SKM-1 (cell line): ENCODE results near the gene CUX1.
"Not testable (repeated sequence)": the region's sequence is repeated elsewhere in the genome, so short reads cannot be mapped to it uniquely, and the experiment has no call there.

ENCODE experiments used
- DNase-seq: peaks from one replicate; lab custom pipeline; 2025; ENCODE audit not compliant: unreplicated experiment; lab: John Stamatoyannopoulos, UW

The CUX1 gene

DNA sequence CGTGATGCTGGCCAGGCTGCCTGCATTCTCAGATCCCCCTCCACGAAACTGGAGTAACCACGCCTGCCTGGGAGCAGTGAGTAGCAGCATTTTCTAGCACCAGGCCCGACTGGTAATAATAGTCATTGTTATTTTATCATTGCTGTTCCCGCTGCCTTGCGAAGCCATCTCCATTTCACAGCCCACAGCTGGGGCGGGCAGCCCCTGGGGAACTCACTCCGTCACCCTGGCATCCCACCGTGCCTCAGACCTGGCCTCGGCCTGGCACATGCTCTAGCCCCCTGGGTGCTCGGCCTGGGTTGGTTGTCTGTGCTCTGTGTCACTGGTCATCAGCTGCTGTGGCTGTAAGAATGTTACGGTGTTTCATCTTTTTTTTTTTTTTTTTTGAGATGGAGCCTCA lies 411.5 kb downstream of the CUX1 start:
- no peak for DNase-seq

DNA sequence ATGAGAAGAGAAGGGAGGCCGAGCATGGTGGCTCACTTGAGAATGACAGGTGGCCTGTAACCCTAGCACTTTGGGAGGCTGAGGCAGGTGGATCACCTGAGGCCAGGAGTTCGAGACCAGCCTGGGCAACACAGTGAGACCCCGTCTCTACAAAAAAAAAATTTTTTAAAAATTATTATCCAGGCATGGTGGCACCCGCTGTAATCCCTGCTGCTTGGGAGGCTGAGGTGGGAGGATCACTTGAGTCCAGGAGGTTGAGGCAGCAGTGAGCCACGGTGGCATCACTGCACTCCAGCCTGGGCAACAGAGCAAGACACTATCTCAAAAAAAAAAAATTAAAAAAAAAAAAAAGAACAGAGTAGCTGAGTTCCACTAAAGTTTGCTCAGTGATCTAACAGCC lies 412.7 kb downstream of the CUX1 start:
- DNase-seq, result not testable (repeated sequence)

DNA sequence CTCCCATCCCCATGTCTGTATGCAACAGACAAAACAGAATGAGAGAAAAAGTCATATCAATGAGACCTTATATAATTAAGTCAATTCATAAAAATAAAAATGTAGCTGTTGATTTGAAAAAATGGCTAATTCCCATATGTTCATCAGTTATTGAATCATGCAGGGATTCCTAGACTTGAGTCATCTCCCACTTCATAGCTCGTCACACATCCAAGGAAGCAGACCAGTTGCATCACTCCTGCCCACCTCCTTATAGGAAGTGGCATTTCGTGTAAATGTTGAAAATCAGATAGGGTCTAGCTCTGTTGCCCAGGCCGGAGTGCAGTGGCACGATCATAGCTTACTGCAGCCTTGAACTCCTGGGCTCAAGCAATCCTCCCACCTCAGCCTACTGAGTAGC lies 413.2 kb downstream of the CUX1 start:
- DNase-seq, result no peak

DNA sequence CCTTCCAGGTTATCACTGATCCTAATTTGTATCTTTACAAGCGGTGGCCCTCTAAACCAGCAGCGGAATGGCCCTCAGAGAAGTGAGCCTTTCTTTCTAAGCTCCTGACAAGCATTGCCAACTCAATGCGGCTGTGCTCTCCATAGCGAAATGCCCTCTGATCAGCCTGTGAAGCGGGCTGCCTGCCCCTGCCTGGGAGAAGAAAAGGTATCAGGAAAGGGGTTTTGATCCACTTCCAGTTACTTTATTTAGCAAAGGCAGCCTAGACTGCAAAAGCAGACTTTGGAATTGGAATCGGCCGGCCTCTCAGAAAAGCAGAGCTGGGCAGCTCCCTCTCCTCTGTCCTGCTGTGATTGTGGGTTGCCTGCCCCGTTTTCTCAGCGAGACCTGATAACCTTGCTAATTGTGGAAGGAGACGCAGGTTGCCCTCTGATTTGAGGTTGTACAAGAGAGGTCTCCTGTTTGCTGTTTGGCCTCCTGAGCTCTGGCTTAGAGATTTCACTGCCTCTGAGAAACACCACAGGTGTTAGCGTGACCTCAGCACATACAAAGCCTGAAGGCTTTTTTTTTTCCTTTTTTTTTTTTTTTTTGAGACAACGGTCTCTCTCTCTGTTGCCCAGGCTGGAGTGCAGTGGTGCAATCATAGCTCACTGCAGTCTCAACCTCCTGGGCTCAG lies 415.3 kb downstream of the CUX1 start:
- no peak for DNase-seq

DNA sequence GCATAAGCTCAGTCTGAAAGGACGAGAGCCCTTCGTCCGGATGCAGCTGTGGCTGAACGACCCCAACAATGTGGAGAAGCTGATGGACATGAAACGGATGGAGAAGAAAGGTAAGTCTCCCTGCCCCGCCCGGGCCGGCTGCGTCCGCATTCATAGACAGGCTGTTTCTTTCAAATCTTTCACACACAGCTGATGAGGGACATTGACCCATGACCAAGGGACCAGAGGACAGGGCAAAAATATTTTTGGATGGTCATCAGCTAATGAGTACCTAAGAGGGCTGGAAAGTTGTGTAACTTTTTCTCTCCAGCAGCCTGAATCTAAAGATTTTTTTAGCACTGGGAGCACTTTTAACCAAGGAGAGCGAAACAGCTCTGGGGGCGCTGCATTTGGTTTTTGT lies 416.7 kb downstream of the CUX1 start:
- no peak for DNase-seq

DNA sequence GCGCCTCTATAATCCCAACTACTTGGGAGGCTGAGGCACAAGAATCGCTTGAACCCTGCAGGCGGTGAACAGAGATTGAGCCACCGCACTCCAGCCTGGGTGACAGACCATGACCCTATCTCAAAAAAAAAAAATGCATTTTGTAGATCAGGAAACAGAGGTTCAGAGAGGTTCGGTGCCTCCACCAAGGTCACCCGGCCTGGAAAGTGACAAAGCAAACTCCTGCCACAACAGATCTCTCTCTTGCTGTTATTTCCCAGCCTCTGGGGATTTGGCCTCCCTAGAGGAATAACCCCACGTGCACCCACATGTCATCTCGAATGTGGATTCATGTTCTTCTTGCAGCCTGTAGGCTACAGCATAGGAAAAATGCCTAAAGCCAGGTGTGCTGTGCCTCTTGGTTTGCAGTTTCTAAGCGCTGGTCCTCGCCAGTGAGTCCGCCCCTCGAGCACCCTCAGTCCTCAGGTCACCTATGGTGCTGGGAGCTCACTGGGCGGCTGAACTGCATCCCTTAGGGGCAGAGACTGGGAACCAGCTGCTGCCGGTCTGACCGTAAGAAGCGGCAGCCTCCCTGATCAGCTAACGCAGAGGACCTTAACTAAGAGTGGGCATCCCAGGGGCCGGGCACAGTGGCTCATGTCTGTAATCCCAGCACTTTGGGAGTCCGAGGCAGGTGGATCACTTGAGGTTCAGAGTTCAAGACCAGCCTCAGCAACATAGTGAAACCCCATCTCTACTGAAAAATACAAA lies 417.6 kb downstream of the CUX1 start:
- no peak for DNase-seq

DNA sequence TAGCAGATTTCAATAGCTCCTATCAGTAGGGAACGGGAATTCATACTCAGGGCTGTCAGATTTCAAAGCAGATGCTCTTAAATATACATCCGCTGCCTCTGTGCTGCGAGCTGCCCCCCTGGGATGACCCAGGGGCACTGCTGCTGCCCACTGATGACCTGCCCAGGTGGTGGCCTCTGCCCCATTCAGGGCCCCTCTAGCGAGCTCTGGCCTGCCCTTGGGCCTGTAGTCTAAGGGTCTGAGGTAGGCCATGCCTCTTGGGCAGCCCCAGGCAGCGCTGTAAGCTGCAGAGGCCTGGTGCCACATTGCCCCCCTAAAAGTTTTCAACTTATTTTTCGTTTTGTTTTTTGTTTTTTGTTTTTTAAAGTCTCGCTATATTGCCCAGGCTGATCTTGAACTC lies 418.7 kb downstream of the CUX1 start:
- DNase-seq, result no peak

DNA sequence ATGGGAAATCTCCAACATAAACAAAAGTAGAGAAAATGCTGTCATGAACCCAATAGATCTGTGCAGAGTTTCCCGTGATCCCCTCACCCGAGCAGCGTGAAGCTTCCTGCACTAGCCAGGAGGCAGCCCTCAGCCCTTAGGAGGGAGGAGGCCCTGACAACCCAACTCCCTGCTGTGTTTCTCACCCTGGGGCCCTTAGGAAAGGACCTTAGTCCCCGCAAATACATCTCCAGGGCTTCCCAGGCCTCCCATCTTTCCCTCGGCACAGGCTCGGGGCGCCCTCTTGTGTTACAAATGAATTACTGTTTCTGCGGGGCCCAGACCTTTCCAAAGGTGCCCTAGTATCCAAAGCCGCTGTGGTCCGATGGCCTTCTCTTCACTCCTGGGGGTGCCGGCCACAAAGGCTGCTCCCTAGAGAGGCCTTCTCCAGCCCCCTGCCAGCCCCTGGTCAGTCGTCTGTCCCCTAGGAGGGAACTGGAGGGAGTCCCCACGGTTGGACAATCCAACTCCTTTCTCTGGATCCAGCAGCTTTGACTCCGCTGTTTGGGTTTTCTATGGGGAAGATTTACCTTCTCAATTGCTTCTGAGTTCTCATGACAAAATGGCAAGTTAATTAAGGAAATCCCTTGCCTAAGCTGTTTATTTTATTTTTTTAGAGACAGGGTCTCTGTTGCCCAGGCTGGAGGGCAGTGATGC lies 419.3 kb downstream of the CUX1 start:
- DNase-seq, result peak; percentile 4

DNA sequence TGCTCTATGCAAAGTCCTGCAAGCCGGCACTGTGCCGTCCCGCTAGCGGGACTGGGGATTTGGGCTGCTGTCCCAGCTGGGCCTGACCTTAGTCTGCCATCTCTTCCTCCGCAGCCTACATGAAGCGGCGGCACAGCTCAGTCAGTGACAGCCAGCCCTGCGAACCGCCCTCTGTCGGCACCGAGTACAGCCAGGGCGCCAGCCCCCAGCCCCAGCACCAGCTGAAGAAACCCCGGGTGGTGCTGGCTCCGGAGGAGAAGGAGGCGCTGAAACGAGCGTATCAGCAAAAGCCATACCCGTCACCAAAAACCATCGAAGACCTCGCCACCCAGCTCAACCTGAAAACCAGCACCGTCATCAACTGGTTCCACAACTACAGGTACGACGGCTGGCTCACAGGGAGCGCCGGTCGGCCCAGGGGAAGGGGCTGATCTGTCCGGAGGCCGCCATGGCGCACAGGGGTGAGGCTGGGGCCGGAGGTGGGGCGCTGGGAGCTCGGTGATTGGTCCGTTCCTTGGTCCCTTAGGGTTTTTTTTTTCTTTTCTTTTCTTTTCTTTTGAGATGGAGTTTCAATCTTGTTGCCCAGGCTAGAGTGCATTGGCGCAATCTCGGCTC lies 421.9 kb downstream of the CUX1 start:
- DNase-seq, result no peak

DNA sequence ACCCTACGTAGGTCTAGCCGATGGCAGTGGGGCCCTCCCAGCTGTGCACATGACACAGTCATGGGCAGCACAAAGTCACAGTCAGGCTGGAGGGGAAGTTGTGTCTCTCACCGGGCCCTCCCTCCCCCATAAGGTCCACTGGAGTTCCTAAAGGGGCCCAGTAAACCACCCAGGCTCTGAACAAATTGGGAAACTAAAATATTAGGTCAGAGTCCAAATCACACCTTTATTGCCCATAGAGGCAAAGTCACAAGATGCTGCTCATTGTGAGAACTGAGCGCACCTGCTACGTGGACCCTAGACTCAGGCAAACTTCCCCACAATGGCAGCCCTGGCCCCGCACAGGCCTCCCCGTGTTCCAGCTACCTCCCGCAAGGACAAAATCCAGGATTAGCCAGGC lies 424.0 kb downstream of the CUX1 start:
- DNase-seq, result no peak

DNA sequence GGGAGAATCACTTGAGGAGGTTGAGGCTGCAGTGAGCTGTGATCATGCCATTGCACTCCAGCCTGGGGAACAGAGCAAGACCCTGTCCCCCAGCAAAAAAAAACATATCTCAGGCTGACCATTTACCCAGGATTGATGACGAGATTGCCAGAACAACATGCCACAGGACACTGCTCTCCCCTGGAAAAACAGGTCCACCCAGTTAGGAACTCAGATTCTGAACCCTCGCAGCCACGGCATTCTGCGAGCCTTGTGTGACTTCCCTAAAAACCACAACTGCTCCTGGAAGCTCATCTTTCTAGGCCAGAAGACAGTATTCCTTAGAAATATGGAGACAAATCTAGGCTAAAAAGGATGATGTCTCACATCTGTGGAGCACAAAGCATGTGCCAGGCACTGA lies 427.2 kb downstream of the CUX1 start:
- no peak for DNase-seq

DNA sequence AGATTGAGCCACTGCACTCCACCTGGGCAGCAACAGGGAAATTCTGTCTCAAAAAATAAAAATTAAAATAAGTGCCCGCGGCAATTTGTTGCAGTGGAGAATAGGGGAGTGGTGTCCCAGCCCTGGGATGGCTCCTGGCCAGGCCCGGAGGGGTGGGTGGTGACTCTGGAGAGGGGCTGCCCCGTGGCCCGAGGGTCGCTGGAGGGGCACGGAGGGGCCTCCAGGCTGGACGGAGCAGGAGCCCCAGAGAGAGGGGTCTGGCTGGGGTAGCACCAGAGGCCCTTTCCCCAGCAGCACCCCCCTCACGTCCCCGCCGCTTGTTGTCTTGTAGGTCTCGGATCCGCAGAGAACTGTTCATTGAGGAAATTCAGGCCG lies 430.6 kb downstream of the CUX1 start:
- DNase-seq, result no peak

DNA sequence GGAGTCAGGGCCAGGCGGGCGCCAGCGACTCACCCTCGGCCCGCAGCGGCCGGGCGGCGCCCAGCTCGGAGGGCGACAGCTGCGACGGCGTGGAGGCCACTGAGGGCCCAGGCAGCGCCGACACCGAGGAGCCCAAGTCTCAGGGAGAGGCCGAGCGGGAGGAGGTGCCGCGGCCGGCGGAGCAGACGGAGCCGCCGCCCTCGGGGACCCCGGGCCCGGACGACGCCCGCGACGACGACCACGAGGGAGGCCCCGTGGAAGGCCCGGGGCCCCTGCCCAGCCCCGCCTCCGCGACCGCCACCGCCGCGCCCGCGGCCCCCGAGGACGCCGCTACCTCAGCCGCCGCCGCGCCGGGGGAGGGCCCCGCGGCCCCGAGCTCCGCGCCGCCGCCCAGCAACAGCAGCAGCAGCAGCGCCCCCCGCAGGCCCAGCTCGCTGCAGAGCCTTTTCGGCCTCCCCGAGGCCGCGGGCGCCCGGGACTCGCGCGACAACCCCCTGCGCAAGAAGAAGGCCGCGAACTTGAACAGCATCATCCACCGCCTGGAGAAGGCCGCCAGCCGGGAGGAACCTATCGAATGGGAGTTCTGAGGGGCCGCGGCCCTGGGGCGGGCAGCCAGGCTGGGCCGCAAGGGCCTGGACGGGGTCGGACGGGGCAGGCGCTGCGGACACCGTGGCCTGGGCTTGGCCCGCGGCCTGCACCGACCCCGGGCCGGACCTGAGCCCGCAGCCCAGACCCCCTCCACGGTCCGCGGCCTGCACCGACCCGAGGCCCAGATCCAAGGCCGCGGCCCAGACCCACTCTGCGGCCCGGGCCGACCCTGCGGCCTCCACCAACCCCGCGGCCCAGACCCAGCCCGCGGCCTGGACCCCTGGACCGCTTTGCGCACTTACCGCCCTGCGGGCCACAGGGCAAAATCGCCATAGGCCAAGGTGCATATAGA lies 431.3 kb downstream of the CUX1 start:
- no peak for DNase-seq

DNA sequence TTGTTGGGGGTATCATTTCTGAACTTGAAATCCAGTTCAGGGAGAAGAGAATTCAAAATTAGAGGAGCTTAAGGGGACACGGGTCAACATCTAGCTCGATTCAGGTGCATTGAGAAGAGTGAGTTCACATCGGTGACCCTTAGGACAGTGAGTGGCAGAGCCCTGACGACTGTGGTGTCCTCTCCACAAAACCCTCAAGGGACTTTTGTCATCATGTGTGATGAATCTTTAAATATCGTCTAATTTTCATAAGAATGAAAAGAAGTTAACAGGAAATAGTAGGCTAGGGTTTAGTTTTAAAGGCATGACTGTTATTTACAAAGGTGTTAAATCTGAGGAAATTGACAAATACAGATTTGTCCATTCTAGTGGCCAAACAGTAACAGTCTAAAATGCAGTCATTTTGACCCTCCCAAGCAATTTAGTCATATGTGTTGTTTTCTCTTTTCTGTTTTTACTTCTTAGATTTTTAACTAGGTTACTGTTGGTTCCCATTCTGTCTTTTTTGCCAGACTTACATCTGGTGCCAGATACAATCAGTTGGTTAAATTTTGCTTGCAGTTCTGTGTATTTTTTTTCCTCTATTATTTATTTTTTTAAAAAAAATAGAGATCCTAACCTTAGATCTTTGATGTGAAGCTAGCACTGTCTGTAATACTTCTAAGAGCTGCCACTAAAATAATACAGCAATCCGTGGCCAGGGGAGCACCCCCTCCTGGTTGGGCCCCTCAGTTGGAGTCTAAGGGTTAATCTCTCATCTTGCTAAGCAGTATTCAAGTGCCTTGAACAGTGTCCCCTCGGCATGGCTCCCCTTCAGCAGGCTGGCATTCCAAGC lies 434.3 kb downstream of the CUX1 start:
- DNase-seq, result no peak

DNA sequence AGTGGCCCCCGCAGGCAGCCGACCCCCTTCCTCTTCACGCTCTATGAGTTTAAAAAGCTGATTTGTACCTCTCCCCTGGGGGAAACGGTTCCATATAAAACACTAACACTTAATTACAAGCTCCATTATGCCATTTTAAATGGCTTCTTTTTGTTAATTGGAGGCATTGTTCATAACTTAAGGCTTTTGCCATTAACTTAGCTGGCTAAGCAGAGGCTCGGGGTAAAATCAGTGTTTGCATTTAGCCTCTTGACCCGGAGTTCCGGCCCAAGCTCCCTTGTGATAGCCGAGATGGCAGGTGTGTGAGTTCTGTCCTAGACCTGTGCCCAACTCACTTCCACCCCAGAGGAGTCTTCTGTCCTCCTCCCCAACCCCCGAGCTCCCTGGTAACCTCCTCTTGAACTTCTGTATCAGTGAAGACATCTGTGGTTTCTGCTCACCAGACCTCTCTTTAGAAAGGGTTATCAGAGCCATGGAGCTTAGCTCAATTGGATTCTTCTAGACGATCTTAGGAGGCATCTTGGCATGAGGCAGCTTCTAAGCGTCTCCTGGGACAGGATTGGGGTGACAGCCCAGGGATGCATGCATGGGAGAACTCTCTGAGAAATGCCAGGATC lies 435.0 kb downstream of the CUX1 start:
- DNase-seq, result no peak

DNA sequence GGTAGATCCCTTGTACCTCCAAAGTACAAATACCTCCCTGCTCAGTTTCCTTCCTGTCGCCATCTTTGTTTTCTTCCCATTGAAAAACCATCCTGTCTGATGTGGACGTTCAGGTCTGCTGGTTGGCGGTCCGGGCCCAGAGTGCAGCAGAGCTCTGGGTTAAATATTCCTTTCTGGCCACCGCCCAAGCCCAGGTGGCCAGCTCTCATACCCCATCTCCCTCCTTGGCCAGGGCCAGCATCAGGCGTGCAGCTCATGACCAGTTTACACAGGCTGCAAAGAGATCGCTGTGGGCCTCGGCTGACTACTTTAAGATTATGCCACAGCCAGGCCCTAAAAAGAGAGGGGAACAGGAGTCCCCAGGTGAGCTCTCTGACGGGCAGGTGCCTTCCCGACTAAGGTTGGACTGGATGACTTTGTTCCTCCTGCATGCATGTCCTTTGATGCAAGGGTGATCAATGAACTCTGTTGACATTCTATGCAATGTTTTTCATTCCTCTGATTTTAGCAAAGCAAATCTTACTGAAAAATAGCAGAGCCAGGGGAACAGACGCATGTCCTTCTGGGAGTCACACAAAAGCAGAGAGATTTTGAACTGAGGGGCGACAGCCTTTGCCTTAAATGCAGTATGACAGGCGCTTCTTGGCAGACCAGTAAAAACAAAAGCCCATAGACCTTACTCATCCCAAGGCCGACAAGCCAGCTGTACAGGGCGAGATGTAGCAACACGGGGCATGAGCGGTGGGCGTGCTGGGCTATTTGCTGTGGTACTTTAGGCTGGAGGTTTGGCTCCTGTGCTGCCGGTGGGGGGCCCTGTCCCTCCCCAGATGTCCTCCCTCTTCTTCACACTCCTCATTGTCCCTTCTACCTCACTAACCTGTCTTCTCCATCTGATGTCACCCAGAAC lies 435.9 kb downstream of the CUX1 start:
- DNase-seq, result no peak

DNA sequence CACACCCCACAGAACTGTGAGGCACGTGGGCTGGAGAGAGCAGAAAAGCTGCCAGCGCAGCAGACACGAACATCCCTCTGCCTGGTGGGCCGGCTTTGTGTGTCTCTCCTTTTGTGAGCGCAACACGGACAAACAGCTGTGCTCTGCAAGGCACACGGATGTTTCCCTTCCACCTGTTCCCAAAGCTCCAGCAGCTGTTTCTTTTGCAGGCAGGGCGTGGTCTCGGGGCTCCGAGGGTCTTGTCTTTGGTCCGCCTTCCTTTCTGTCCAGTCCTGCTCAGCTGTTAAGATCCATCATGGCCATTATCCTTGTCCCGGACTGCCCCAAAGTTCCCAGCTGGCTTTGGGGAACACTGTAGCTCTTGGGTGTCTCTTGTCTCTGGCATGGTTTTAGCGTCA lies 436.5 kb downstream of the CUX1 start:
- no peak for DNase-seq

DNA sequence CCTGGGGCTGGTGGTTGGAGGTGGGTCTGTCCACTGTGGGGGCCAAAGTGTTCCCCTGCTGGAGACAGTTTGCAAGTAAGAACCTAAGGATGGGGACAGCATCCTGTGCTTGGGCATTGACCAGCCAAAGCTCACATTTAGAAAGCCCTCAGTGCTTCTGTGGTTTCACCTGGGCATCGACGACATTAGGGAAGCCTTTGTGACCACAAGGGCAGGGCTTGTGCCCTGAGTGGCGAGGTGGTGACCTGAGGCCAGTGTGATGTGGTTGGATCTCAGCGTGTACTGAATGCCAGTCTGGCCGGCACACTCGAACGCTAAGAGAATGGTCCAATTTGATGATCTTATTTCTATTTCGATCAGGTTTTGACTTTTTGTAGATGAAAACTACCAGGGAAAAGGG lies 437.1 kb downstream of the CUX1 start:
- DNase-seq, result no peak
